SK-N-SH (cell line): ENCODE measurements around the gene ANKRD16. TPM values are rescaled to one million over a fixed set of nuclear protein-coding genes. Genes with fewer than 3 reads are reported as not detected.

ENCODE experiments used
- CTCF ChIA-PET: fragments of 300-600, 350-600 bp; formaldehyde crosslinking; extraction: SDS; loops from one replicate; lab custom pipeline; 2021; lab: Yijun Ruan, JAX
- POLR2A ChIA-PET: fragments of 350-600 bp; sonication (Branson Sonifier 250); formaldehyde crosslinking; extraction: SDS; loops from one replicate; lab custom pipeline; 2020; ENCODE audit warnings: antibody characterized with exemption, inconsistent platforms; lab: Yijun Ruan, JAX
- DNase-seq: peaks from one replicate; pipeline ENCODE4 v3.0.0; 2012
- H2AFZ ChIP-seq: fragments of 200-600 bp; sonication (generic); 2 replicates; pipeline ENCODE4 v1.8.1; 2016; ENCODE audit warnings: antibody characterized with exemption, mild to moderate bottlenecking, low read depth
- H3F3A ChIP-seq: fragments of 200-600 bp; sonication (generic); replicated peaks from 2 replicates; pipeline ENCODE3; 2016; ENCODE audit warnings: antibody characterized with exemption, mild to moderate bottlenecking; ENCODE audit not compliant: insufficient read depth
- H3K27ac ChIP-seq, 2 experiments: fragments of 200-500 bp in 1 of 2; fragments of 200-600 bp in 1 of 2; sonication (Bioruptor generic) in 1 of 2; sonication (generic), shearing (Covaris generic) in 1 of 2; 2 replicates each; pipeline versions ENCODE4 v1.5.1 to v1.6.1; 2014 to 2016; ENCODE audit warnings: low read depth in 2 of 2, inconsistent platforms in 1 of 2, low read length in 1 of 2, mild to moderate bottlenecking in 1 of 2, mixed read lengths in 1 of 2
- H3K27me3 ChIP-seq: fragments of 200-600 bp; sonication (generic), shearing (Covaris generic); 2 replicates; pipeline ENCODE4 v1.6.1; 2016; ENCODE audit warnings: mixed run types; ENCODE audit not compliant: insufficient read depth
- H3K36me3 ChIP-seq, 2 experiments: fragments of 200-500 bp in 1 of 2; fragments of 200-600 bp in 1 of 2; sonication (Bioruptor generic) in 1 of 2; sonication (generic) in 1 of 2; replicated peaks in 1 of 2; 2 replicates each; pipeline versions ENCODE3 to v1.5.1; 2014 to 2016; ENCODE audit warnings: low read length in 1 of 2, mild to moderate bottlenecking in 1 of 2; ENCODE audit not compliant: insufficient read depth in 2 of 2, control insufficient read depth in 1 of 2
- H3K4me1 ChIP-seq, 2 experiments: fragments of 200-500 bp in 1 of 2; fragments of 200-600 bp in 1 of 2; sonication (Bioruptor generic) in 1 of 2; sonication (generic), shearing (Covaris generic) in 1 of 2; 2 replicates each; pipeline versions ENCODE4 v1.5.1 to v1.6.1; 2014 to 2016; ENCODE audit warnings: low read depth in 1 of 2, low read length in 1 of 2, mixed run types in 1 of 2; ENCODE audit not compliant: insufficient read depth in 2 of 2, control insufficient read depth in 1 of 2
- H3K4me2 ChIP-seq: fragments of 200-600 bp; sonication (generic), shearing (Covaris generic); 2 replicates; pipeline ENCODE4 v1.6.1; 2017; ENCODE audit warnings: mixed run types
- H3K4me3 ChIP-seq, 2 experiments: fragments of 200-500 bp in 1 of 2; fragments of 200-600 bp in 1 of 2; sonication (Bioruptor generic) in 1 of 2; sonication (generic), shearing (Covaris generic) in 1 of 2; 2 replicates each; pipeline versions ENCODE4 v1.5.1 to v1.8.1; 2014 to 2016; ENCODE audit warnings: low read depth in 2 of 2, inconsistent platforms in 1 of 2, low read length in 1 of 2, mild to moderate bottlenecking in 1 of 2, mixed read lengths in 1 of 2, moderate library complexity in 1 of 2
- H3K79me2 ChIP-seq: fragments of 200-600 bp; sonication (generic); 2 replicates; pipeline ENCODE4 v1.8.1; 2017; ENCODE audit warnings: mild to moderate bottlenecking; ENCODE audit not compliant: insufficient read depth
- H3K9ac ChIP-seq: fragments of 200-600 bp; sonication (generic); 2 replicates; pipeline ENCODE4 v1.6.1; 2017; ENCODE audit warnings: mixed run types
- H3K9me2 ChIP-seq: fragments of 200-600 bp; sonication (generic); 2 replicates; pipeline ENCODE4 v1.6.1; 2017; ENCODE audit warnings: mixed run types
- H3K9me3 ChIP-seq: fragments of 200-600 bp; sonication (generic); 2 replicates; pipeline ENCODE4 v1.6.1; 2017; ENCODE audit warnings: mixed run types, mild to moderate bottlenecking, moderate library complexity
- H4K20me1 ChIP-seq: fragments of 200-600 bp; sonication (generic); 2 replicates; pipeline ENCODE4 v1.6.1; 2017; ENCODE audit warnings: mild to moderate bottlenecking, mixed run types; ENCODE audit not compliant: insufficient read depth
- CHD2 ChIP-seq: fragments of 150-350 bp; IDR thresholded peaks from 2 replicates; pipeline ENCODE4 v1.6.1; 2018; ENCODE audit warnings: low read length; ENCODE audit not compliant: partially characterized antibody
- ELF1 ChIP-seq: IDR thresholded peaks from 2 replicates; pipeline ENCODE4 v1.4.0; 2012
- EP300 ChIP-seq, 2 experiments: IDR thresholded peaks; 2 replicates each; pipeline versions ENCODE4 v1.4.0 to v1.6.1; 2012; ENCODE audit warnings: borderline replicate concordance in 1 of 2, low read depth in 1 of 2, low read length in 1 of 2
- EZH2phosphoT487 ChIP-seq: fragments of 200-600 bp; sonication (generic); IDR thresholded peaks from 2 replicates; pipeline ENCODE4 v1.6.1; 2017; ENCODE audit warnings: low read depth, mixed run types, mild to moderate bottlenecking, antibody characterized with exemption, moderate library complexity, borderline replicate concordance
- GATA2 ChIP-seq: sonication (generic); formaldehyde crosslinking; IDR thresholded peaks from 2 replicates; pipeline ENCODE4 v1.5.0; 2020; ENCODE audit warnings: mild to moderate bottlenecking, missing genetic modification reagents
- IRF3 ChIP-seq: fragments of 150-350 bp; IDR thresholded peaks from 2 replicates; pipeline ENCODE4 v1.6.1; 2016; ENCODE audit warnings: mild to moderate bottlenecking, low read depth, low read length
- MEF2A ChIP-seq: IDR thresholded peaks from 2 replicates; pipeline ENCODE4 v1.4.0; 2012; ENCODE audit warnings: low read depth, borderline replicate concordance
- MXI1 ChIP-seq: IDR thresholded peaks from 2 replicates; pipeline ENCODE4 v1.6.1; 2012; ENCODE audit warnings: mild to moderate bottlenecking, low read depth, low read length, improper control_type of control experiment
- NFIC ChIP-seq: IDR thresholded peaks from 2 replicates; pipeline ENCODE4 v1.4.0; 2012; ENCODE audit warnings: borderline replicate concordance
- PBX3 ChIP-seq: IDR thresholded peaks from 2 replicates; pipeline ENCODE4; 2012
- RXRA ChIP-seq: IDR thresholded peaks from 2 replicates; pipeline ENCODE4 v1.4.0; 2012; ENCODE audit warnings: low read depth, mild to moderate bottlenecking, borderline replicate concordance
- SIN3A ChIP-seq: IDR thresholded peaks from 2 replicates; pipeline ENCODE4 v1.6.1; 2012; ENCODE audit warnings: low read depth, mild to moderate bottlenecking, low read length, moderate library complexity, borderline replicate concordance
- TCF12 ChIP-seq: IDR thresholded peaks from 2 replicates; pipeline ENCODE4 v1.4.0; 2012
- WGBS: methylation state at CpG from one replicate; pipeline ENCODE4 v1.1.6; 2017; ENCODE audit warnings: low lambda C conversion rate; 5-methylcytosine and 5-hydroxymethylcytosine counted together
- polyA plus RNA-seq, 3 experiments: library from polyadenylated mRNA; depleted of rRNA; stranded (reverse); fragments of >200 nt; gene quantifications; 2 replicates each; pipeline ENCODE4 v1.2.3, GENCODE V29; 2012

ANKRD16 gene
- polyA plus RNA-seq, 1 of the 3 experiments (the other 2 are of a cell fraction): 9.9 TPM

- CTCF ChIA-PET: interaction anchor here (1.6 kb wide), 1 partner anchor 17 kb away, joined by 5 read pairs; no protein-coding TSS in a partner anchor
Observed at GRCh38 chr10:5831446-5831782, 58.3 kb downstream of the ANKRD16 start.

GRCh38 chr10:5830629-5831445, 58.9 kb downstream of the ANKRD16 start:
- POLR2A ChIA-PET: no interaction called here
- Histone ChIP-seq H3K27me3 (no peaks in the 10 kb centered on the region), H3K27ac (no peak overlapping the region), H3K9me2 (no peaks in the 10 kb centered on the region), H2AFZ (no peak overlapping the region), H3K36me3 (no peaks in the 10 kb centered on the region), H3K4me1 (no peaks in the 10 kb centered on the region), H3K4me3 (no peak overlapping the region), H3K9ac (no peak overlapping the region), H3K79me2 (no peaks in the 10 kb centered on the region), H3K9me3 (no peaks in the 10 kb centered on the region), H4K20me1 (no peaks in the 10 kb centered on the region), H3F3A (no peaks in the 10 kb centered on the region), H3K4me2 (no peak overlapping the region)
- CTCF ChIA-PET: no interaction called here
- no peak for TF ChIP-seq GATA2 (CRISPR knock-in tag)
- TF ChIP-seq SIN3A: no peak
- TF ChIP-seq EP300 (IDR thresholded peaks at IDR 0.05; ENCODE audit: borderline replicate concordance in 1 of 2, low read depth in 1 of 2, low read length in 1 of 2): no peak
- no peak for TF ChIP-seq EZH2phosphoT487
- TF ChIP-seq IRF3: no peak
- no peak for TF ChIP-seq NFIC
- TF ChIP-seq CHD2: no peak
- TF ChIP-seq TCF12: no peak
- no peak for TF ChIP-seq ELF1
- TF ChIP-seq MEF2A: no peak
- TF ChIP-seq MXI1: no peak
- WGBS: 78% methylated on average over 11 of the region's 14 CpGs
- no peak for DNase-seq

More at GRCh38 chr10:5831446-5831782, 58.3 kb downstream of the ANKRD16 start:
- WGBS: 94% methylated on average over 7 of the region's 8 CpGs
- Histone ChIP-seq H3K79me2 (no peaks in the 10 kb centered on the region), H3K4me3 (no peak overlapping the region), H3K9me3 (no peaks in the 10 kb centered on the region), H3K27ac (no peak overlapping the region), H3K9me2 (no peaks in the 10 kb centered on the region), H3K9ac (no peak overlapping the region), H3F3A (no peaks in the 10 kb centered on the region), H3K4me2 (no peak overlapping the region), H4K20me1 (no peaks in the 10 kb centered on the region), H3K27me3 (no peaks in the 10 kb centered on the region), H3K36me3 (no peaks in the 10 kb centered on the region), H3K4me1 (no peaks in the 10 kb centered on the region), H2AFZ (no peak overlapping the region)
- POLR2A ChIA-PET: no interaction called here
- TF ChIP-seq MXI1: no peak
- TF ChIP-seq EP300 (IDR thresholded peaks at IDR 0.05; ENCODE audit: borderline replicate concordance in 1 of 2, low read depth in 1 of 2, low read length in 1 of 2): no peak
- TF ChIP-seq PBX3: no peak
- TF ChIP-seq RXRA: no peak
- no peak for TF ChIP-seq GATA2 (CRISPR knock-in tag)
- DNase-seq: no peak
